ENCODE measurements around the gene G6PC2.
"Not testable (repeated sequence)": the region's sequence is repeated elsewhere in the genome, so short reads cannot be mapped to it uniquely, and the experiment has no call there.

Gene G6PC2

DNA sequence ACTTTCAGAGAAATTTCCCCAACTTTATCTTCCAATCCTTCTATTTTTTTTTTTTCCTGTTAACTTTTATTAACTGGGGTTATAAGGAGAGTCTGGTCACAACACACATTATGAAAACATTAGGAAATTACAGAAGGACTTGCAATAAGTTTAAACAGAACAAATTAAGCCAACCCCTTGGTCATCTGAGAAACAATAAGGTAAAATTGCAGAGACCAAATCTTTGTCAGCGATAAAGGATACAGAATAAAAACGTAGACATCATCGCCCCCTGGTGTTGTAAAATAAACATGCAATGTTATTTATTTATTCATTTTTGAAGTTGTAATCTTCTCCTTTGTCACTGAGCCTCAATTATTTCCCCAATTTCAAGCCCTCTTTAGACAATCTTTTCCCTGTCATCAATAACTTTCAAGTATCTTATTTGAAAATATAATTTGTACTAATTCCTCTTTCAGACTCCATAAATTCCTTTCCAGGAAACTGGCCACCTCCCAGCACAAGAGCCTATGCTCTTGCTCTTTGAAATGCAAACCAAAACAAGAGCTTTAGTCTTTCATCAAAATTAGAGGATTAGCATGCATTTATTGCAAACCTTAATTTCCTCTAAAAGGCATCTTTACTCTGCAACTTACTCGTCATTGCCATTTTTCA, 19.5 kb downstream of the G6PC2 start:
- Mint-ChIP-seq H3K4me3 (no peak overlapping the region), H3K36me3 (no peaks in the 10 kb centered on the region), H3K9me3 (ENCODE audit: low read depth) (no peaks in the 10 kb centered on the region), H3K4me1 (ENCODE audit: low read depth) (peaks cover 3% of the 10 kb centered on the region), H3K27ac (no peak overlapping the region), H3K27me3 (peaks cover 17% of the 10 kb centered on the region)

GRCh38 chr2:168926621-168927386, 25.7 kb downstream of the G6PC2 start:
- no peak overlapping the region for H3K27ac Mint-ChIP-seq
- H3K36me3 Mint-ChIP-seq, result no peaks in the 10 kb centered on the region
- H3K4me3 Mint-ChIP-seq, result no peak overlapping the region
- H3K9me3 Mint-ChIP-seq (ENCODE audit: low read depth), result no peaks in the 10 kb centered on the region
- H3K27me3 Mint-ChIP-seq, result peaks cover 22% of the 10 kb centered on the region
- no peaks in the 10 kb centered on the region for H3K4me1 Mint-ChIP-seq (ENCODE audit: low read depth)

- Mint-ChIP-seq H3K27me3 (peaks cover 13% of the 10 kb centered on the region), H3K4me1 (ENCODE audit: low read depth) (no peaks in the 10 kb centered on the region), H3K27ac (no peak overlapping the region), H3K36me3 (no peaks in the 10 kb centered on the region), H3K4me3 (no peak overlapping the region), H3K9me3 (ENCODE audit: low read depth) (no peaks in the 10 kb centered on the region)
These were observed 27.2 kb downstream of the G6PC2 start for GRCh38 chr2:168928113-168928831.

DNA sequence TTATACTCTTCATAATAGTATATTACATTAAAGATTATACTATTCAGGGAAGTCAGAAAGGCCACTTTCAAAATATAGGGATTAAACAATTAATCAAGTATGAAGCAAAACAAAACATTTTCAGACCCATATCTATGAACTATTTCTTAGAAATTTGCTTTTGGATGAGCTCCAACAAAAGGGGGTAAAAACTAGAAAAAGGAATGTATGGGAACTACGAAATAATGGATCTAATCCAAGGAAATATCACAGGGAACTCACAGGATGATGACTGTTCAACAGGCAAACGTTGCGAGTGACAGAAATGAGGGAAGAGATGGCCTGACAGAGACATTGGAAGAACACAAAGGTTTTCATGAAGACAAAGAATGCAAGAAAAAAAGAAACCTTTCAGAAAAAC, 27.9 kb downstream of the G6PC2 start:
- Mint-ChIP-seq H3K36me3 (no peaks in the 10 kb centered on the region), H3K9me3 (ENCODE audit: low read depth) (no peaks in the 10 kb centered on the region), H3K27me3 (peaks cover 8% of the 10 kb centered on the region)

GRCh38 chr2:168930242-168930641, 29.2 kb downstream of the G6PC2 start:
- H3K4me3 Mint-ChIP-seq, result no peak overlapping the region
- H3K4me1 Mint-ChIP-seq (ENCODE audit: low read depth), result no peaks in the 10 kb centered on the region
- H3K9me3 Mint-ChIP-seq (ENCODE audit: low read depth), result no peaks in the 10 kb centered on the region
- no peak overlapping the region for H3K27ac Mint-ChIP-seq
- H3K27me3 Mint-ChIP-seq, result peaks cover 8% of the 10 kb centered on the region
- H3K36me3 Mint-ChIP-seq, result no peaks in the 10 kb centered on the region

More for the DNA sequence above, 27.9 kb downstream of the G6PC2 start:
- Mint-ChIP-seq H3K27ac (no peak overlapping the region), H3K4me1 (ENCODE audit: low read depth) (no peaks in the 10 kb centered on the region), H3K4me3 (no peak overlapping the region)

- not testable (repeated sequence) for H3K4me3 Mint-ChIP-seq; H3K36me3 Mint-ChIP-seq; H3K27ac Mint-ChIP-seq; H3K9me3 Mint-ChIP-seq (ENCODE audit: low read depth); H3K4me1 Mint-ChIP-seq (ENCODE audit: low read depth); H3K27me3 Mint-ChIP-seq
These were observed 31.1 kb downstream of the G6PC2 start for GRCh38 chr2:168932174-168932573.

DNA sequence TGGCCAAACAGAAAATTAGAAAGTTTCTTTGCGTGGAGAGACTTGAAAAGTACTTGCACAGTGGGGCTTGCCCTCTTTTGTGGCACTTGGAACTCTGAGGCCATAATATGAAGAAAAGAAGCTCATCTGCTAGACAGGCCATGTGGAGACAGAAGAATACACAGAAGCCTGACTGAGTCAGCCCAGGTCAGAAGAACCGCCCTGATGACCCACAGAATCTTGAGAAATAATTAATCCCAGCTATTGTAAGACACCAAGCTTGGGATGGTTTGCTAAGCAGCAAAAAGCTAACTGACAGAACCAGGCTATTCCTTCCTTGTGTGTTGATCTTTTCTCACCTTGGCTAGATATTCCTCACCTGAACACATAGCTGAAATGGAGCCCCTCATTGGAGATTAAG, 33.7 kb downstream of the G6PC2 start:
- Mint-ChIP-seq H3K36me3 (no peaks in the 10 kb centered on the region), H3K27ac (no peak overlapping the region), H3K4me3 (no peak overlapping the region), H3K4me1 (ENCODE audit: low read depth) (no peaks in the 10 kb centered on the region), H3K9me3 (ENCODE audit: low read depth) (no peaks in the 10 kb centered on the region), H3K27me3 (no peaks in the 10 kb centered on the region)

DNA sequence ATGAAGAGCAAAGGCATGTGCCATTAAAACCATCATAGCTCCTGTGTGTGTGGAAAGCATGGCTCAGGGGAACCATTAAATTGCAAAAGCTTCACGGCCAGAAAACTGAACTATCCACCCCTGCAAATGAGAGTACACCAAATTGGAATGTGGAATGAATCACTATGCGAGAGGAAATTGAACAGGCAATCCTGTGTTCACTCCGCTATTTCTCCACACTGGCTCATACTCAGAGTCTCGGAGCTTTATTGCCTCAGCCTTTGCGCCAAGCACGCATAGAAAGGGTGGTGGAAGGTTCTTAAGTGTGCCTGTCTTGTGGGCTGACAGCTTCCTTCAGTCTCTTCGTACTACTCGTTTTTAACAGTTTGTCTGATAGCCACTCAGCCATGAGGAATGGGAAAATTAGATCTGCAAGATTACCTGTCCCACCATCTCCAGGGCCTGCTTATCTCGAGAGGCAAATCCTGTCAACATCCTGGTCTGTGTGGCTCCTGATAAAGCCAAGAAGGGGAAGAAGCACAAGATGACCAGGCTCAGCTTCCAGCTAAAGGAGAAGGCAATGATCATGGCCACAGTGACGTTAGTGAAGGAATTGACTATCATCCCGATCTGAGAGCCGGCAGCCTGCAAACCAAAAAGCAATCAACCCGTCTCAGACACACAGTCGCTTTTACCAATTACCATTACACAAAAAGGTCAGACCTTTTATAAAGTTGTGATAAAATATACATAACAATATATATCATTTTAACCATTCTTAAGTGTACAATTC, 34.9 kb downstream of the G6PC2 start:
- no peaks in the 10 kb centered on the region for H3K27me3 Mint-ChIP-seq
- H3K4me3 Mint-ChIP-seq, result no peak overlapping the region
- no peaks in the 10 kb centered on the region for H3K4me1 Mint-ChIP-seq (ENCODE audit: low read depth)
- no peaks in the 10 kb centered on the region for H3K9me3 Mint-ChIP-seq (ENCODE audit: low read depth)
- H3K27ac Mint-ChIP-seq, result no peak overlapping the region
- H3K36me3 Mint-ChIP-seq, result no peaks in the 10 kb centered on the region

GRCh38 chr2:168939061-168939460, 38.0 kb downstream of the G6PC2 start:
- no peaks in the 10 kb centered on the region for H3K9me3 Mint-ChIP-seq (ENCODE audit: low read depth)
- no peaks in the 10 kb centered on the region for H3K27me3 Mint-ChIP-seq
- no peaks in the 10 kb centered on the region for H3K4me1 Mint-ChIP-seq (ENCODE audit: low read depth)
- H3K4me3 Mint-ChIP-seq, result no peak overlapping the region
- H3K27ac Mint-ChIP-seq, result no peak overlapping the region
- H3K36me3 Mint-ChIP-seq, result no peaks in the 10 kb centered on the region

- no peaks in the 10 kb centered on the region for H3K27me3 Mint-ChIP-seq
- H3K36me3 Mint-ChIP-seq, result no peaks in the 10 kb centered on the region
- H3K4me3 Mint-ChIP-seq, result no peak overlapping the region
- no peaks in the 10 kb centered on the region for H3K9me3 Mint-ChIP-seq (ENCODE audit: low read depth)
- no peak overlapping the region for H3K27ac Mint-ChIP-seq
- no peaks in the 10 kb centered on the region for H3K4me1 Mint-ChIP-seq (ENCODE audit: low read depth)
These were observed 38.8 kb downstream of the G6PC2 start for GRCh38 chr2:168939918-168940317.

DNA sequence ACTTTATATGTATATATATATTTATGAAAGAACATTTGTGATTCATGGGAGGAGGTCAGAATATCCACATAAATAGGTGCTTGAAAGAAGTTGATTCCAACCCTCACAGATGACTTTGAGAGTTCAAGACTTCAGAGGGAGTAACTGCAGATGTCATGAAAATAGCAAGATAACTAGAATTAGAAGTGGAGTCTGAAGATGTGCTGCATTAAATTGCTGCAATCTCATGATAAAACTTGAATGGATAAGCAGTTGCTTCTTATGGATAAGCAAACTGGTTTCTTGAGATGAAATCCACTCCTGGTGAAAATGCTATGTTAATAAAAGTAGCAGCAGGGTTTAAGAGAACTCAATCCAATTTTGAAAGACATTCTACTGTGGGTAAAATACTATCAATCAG, 40.2 kb downstream of the G6PC2 start:
- Mint-ChIP-seq H3K4me3 (no peak overlapping the region), H3K36me3 (no peaks in the 10 kb centered on the region), H3K4me1 (ENCODE audit: low read depth) (no peaks in the 10 kb centered on the region), H3K27ac (no peak overlapping the region), H3K9me3 (ENCODE audit: low read depth) (no peaks in the 10 kb centered on the region), H3K27me3 (no peaks in the 10 kb centered on the region)

DNA sequence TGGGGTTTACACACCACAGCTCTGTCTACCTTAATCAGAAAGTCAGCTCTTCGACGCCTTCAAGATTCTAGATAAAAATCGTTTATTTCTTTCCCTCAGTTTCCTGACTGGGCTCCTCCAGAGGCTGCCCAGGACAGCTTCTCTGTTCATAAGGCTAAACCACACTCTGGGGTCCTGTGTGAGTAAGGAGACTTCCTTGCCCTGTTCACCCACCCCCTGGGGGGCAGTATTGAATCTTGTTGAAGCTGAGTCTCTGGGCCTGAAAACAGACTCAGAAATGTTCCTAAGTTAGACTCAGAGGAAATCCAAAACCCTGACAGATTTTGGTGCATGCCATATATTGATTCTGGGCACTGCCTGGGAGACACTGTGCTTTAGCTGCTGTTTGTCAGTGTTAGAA, 43.0 kb downstream of the G6PC2 start:
- H3K27me3 Mint-ChIP-seq, result no peaks in the 10 kb centered on the region
- H3K36me3 Mint-ChIP-seq, result no peaks in the 10 kb centered on the region
- H3K4me1 Mint-ChIP-seq (ENCODE audit: low read depth), result no peaks in the 10 kb centered on the region
- H3K9me3 Mint-ChIP-seq (ENCODE audit: low read depth), result no peaks in the 10 kb centered on the region
- H3K4me3 Mint-ChIP-seq, result no peak overlapping the region
- H3K27ac Mint-ChIP-seq, result no peak overlapping the region

DNA sequence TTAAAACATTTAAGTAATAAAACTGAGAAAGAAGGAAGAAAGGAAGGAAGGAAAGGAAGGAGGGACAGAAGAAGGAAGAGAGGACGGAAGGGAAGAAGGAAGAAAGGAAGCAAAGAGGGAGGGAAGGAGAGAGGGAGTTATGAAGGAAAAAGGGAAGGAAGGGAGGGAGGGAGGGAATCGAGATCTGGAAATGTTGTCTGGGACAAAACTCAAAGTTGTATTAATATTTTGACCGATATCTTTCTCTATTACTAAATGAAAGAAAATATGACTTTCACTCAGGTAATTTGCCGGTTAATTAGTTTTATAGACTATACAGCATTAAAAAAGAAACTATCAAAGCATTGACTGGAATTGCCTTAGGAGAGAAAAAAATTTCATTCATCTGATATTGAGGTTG, 44.4 kb downstream of the G6PC2 start:
- Mint-ChIP-seq H3K4me1 (ENCODE audit: low read depth) (no peaks in the 10 kb centered on the region), H3K4me3 (no peak overlapping the region), H3K9me3 (ENCODE audit: low read depth) (no peaks in the 10 kb centered on the region), H3K27me3 (no peaks in the 10 kb centered on the region), H3K36me3 (no peaks in the 10 kb centered on the region), H3K27ac (no peak overlapping the region)

DNA sequence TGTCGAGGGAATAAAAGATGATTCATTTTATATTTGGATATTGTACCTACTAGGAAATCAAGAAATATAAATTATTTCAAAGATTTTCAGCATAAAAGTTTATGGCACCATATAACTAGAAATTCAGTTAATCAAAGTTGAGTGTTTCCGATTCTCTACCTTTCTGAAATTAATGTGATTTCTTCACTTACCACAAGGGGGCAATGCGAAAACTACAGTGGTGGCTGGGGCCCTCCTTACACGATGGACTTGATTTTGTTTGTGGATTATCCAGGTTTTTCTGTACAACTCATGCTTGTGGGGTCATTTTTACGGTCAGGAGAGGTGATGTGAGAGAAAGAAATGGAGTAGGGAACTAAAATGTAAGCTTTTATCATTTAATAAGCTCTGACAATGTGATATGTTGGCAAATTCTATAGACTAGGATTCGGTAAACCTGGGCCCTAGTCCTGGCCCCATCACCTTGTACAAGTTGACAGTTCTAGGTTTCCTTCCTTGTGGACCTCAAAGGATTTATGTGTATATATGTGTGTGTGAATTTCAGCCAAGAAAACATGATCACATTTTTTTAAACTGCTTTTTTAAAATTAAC, 47.6 kb downstream of the G6PC2 start:
- H3K4me1 Mint-ChIP-seq (ENCODE audit: low read depth), result no peaks in the 10 kb centered on the region
- H3K4me3 Mint-ChIP-seq, result no peak overlapping the region
- peaks cover 13% of the 10 kb centered on the region for H3K9me3 Mint-ChIP-seq (ENCODE audit: low read depth)
- no peak overlapping the region for H3K27ac Mint-ChIP-seq
- H3K27me3 Mint-ChIP-seq, result no peaks in the 10 kb centered on the region
- peaks cover 6% of the 10 kb centered on the region for H3K36me3 Mint-ChIP-seq
